Fibroblast of pulmonary artery (primary cell): ENCODE results near the gene RNF223.

ENCODE experiments used
- DNase-seq: peaks from one replicate; pipeline ENCODE4 v3.0.0-alpha.2; 2010; ENCODE audit warnings: low read depth
- H3K4me3 ChIP-seq: replicated peaks from 2 replicates; pipeline ENCODE4 v1.5.1; 2011; ENCODE audit warnings: low read depth, mild to moderate bottlenecking, control low read depth, low read length, moderate library complexity
- CTCF ChIP-seq: IDR thresholded peaks from 2 replicates; pipeline ENCODE4 v1.5.1; 2011; ENCODE audit warnings: mild to moderate bottlenecking, control low read depth, low read length, inconsistent platforms; ENCODE audit errors: missing control alignments

RNF223 gene

GRCh38 chr1:1044455-1045078 lies 29.5 kb downstream of the RNF223 start:
- no peak for TF ChIP-seq CTCF
- no peak overlapping the region for H3K4me3 ChIP-seq
- DNase-seq: no peak

- no peak overlapping the region for H3K4me3 ChIP-seq
- no peak for TF ChIP-seq CTCF
Observed at GRCh38 chr1:1043921-1044320, 30.2 kb downstream of the RNF223 start.

GRCh38 chr1:1043411-1043810 lies 30.7 kb downstream of the RNF223 start:
- no peak for DNase-seq
- no peak for TF ChIP-seq CTCF
- H3K4me3 ChIP-seq: no peak overlapping the region

More at GRCh38 chr1:1043921-1044320, 30.2 kb downstream of the RNF223 start:
- DNase-seq: no peak

- no peak for TF ChIP-seq CTCF
- DNase-seq: no peak
- H3K4me3 ChIP-seq: no peak overlapping the region
Observed at GRCh38 chr1:1042835-1043234, 31.3 kb downstream of the RNF223 start.

GRCh38 chr1:1041873-1042272 lies 32.2 kb downstream of the RNF223 start:
- no peak for DNase-seq
- no peak overlapping the region for H3K4me3 ChIP-seq
- TF ChIP-seq CTCF: no peak

- no peak overlapping the region for H3K4me3 ChIP-seq
- TF ChIP-seq CTCF: no peak
- no peak for DNase-seq
Observed at GRCh38 chr1:1041092-1041523, 33.0 kb downstream of the RNF223 start.
